Activated naive CD4-positive, alpha-beta T cell treated with anti-CD3 and anti-CD28 coated beads, Interleukin-2, amount 50 U/mL, for 16 hours (primary cell): ENCODE data around the gene TRMT112.

Source experiments
- DNase-seq: peaks from one replicate; pipeline ENCODE4 v3.0.0-alpha.2; 2020

Gene TRMT112

GRCh38 chr11:64317325-64317960 lies at the start of gene TRMT112:
TSS of gene TRMT112 (minus strand) at chr11:64317559. CDS start at chr11:64317526, 33 bp downstream.
- DNase-seq = peak; percentile 94

DNA sequence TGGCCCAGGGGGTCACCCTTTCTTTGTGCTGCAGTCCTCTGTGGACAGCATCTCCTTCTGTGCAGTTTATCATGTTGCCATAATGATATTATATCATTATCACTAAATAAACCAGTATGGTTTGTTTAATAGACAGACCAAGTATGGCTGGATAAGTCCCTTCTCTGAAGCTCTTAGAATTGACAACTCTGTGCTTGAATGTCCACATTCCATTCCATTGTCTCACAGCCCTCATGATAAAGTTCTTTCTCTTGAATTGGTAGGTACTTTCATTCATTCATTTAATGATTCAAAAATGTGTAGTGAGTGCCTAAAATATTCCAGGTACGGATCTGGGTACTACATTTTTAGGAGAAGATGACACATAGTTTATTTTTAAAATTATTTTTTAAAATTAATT lies 49.4 kb upstream of the TRMT112 start:
- DNase-seq = no peak

- DNase-seq = no peak
Measured at GRCh38 chr11:64364911-64365310, 47.6 kb upstream of the TRMT112 start.

DNA sequence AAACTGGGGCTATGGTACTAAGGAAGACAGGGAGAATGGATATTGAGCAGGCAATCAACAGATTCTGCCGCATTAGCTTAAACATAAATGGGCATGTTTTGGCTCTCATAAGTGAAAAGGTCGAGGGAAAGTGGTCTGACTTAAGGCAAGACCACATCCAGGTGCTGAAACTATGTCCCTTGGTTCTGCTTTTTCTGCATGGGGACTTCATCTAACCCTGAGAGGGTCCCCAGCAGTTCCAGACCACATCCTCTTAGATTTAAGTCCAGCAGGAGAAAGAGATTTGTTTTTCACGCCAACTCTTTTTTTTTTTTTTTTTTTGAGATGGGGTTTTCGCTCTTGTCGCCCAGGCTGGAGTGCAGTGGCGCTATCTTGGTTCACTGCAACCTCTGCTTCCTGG lies 47.1 kb upstream of the TRMT112 start:
- DNase-seq = no peak

DNA sequence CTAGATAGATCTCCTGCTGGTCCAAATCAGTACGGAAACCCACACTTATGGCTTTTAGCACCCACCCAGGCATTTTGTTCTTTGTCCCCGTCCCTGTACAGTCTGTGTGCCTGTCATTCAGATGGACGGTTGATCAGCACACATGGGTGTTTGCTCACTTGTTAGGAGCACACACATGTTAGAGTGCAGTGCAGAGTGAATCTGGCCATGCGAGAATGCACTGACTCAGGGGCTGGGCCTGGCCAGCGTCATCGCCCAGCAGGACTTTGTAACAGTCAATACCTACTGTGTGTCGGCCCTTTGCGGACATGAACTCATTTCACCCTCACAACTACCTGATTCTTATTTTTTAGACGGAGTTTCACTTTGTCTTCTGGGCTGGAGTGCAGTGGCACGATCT lies 45.0 kb upstream of the TRMT112 start:
- no peak for DNase-seq

DNA sequence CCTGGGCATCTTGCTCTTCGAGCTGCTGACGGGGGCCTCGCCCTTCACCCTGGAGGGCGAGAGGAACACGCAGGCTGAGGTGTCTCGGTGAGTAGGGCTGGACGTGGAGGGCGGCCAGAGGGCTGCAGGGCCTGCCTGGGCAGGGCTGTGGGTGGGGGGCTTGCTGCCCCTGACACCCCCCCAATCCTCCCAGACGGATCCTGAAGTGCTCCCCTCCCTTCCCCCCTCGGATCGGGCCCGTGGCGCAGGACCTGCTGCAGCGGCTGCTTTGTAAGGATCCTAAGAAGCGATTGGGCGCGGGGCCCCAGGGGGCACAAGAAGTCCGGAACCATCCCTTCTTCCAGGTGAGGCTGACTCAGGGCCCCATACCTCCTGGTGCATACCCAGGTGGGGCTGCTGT lies 44.3 kb upstream of the TRMT112 start:
- DNase-seq = no peak

- DNase-seq = no peak
Measured at GRCh38 chr11:64360448-64360921, 43.1 kb upstream of the TRMT112 start.

DNA sequence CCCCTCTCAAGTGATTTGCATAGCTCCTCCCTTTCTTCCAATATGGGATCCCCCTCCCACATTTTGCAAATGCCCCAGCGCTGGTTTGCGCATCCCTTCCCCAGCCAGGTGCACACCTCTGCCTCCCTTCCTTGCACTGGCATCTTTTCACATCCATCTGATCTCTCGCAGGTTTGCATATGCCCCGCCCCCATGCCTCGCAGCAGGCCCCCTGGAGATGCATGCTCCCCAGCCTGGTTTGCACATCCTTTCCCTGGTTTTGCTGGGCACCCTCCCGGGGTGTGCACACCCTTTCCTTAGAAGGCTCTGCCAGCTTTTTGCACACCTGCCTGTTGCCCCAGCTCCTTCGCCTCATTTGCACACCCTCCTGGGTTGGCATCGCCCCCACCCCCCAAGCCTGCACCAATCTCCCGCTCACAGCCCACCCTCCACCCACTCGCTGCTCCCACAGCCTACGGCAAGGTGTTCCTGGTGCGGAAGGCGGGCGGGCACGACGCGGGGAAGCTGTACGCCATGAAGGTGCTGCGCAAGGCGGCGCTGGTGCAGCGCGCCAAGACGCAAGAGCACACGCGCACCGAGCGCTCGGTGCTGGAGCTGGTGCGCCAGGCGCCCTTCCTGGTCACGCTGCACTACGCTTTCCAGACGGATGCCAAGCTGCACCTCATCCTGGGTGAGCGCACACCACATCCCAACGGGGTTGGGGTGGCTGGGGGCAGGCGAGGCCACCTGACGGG lies 42.5 kb upstream of the TRMT112 start:
- DNase-seq = no peak

- DNase-seq = peak; percentile 63
Measured at GRCh38 chr11:64358907-64359711, 41.8 kb upstream of the TRMT112 start, which contains the start of gene RPS6KA4. TSS of gene RPS6KA4 (plus strand) at chr11:64359162. CDS start at chr11:64359236, 74 bp downstream.

GRCh38 chr11:64358536-64358906 lies 41.2 kb upstream of the TRMT112 start:
- no peak for DNase-seq

DNA sequence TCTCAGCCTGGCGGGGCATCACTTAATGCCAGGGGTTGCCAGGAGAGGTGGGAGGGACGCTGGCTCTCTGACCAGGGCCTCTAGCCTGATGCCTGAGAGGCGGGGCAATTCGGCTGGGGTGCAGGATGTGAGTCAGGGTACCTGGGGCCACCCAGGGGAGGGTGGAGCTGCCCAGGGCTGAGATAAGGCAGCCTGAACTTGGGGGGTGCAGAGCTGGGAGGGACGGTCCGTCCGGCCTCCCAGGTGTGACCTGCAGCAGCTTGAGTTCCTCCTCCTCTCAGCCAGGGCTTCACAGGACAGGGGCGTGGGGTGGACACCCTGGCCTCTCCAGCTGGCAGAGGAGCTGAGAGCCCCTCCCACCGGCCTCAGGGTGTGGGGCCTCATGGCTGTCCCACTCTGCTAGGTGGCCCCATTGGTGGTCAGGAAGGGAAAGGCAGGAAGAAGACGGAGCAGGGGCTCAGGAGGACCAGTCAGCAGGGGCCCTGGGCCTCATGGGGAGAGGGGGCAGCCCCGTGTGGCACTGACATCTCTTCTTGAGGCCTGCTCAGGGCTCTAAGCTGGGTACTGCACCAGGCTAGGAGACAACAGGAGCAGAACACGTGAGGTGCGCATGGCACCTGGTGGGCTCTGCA lies 40.7 kb upstream of the TRMT112 start:
- no peak for DNase-seq

DNA sequence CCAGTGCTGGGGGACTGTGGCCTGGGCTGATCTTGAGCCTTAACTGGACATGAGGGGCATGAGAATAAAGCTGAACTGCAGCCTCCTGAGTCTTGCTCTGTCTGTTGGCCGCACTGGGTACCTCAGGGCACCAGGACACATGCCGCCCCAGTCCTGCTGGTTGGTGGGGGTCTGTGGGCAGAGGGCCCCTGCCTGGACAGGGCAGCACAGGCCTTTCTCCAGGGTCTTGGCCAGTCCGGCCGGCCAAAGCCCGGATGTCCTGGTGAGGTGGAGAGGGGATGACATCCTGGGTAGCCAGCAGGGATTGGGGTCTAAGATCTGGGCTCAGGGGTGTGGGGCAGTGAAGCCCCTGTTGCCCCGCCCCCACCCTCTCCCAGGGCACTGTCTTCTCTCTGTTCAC lies 40.1 kb upstream of the TRMT112 start:
- DNase-seq = no peak

DNA sequence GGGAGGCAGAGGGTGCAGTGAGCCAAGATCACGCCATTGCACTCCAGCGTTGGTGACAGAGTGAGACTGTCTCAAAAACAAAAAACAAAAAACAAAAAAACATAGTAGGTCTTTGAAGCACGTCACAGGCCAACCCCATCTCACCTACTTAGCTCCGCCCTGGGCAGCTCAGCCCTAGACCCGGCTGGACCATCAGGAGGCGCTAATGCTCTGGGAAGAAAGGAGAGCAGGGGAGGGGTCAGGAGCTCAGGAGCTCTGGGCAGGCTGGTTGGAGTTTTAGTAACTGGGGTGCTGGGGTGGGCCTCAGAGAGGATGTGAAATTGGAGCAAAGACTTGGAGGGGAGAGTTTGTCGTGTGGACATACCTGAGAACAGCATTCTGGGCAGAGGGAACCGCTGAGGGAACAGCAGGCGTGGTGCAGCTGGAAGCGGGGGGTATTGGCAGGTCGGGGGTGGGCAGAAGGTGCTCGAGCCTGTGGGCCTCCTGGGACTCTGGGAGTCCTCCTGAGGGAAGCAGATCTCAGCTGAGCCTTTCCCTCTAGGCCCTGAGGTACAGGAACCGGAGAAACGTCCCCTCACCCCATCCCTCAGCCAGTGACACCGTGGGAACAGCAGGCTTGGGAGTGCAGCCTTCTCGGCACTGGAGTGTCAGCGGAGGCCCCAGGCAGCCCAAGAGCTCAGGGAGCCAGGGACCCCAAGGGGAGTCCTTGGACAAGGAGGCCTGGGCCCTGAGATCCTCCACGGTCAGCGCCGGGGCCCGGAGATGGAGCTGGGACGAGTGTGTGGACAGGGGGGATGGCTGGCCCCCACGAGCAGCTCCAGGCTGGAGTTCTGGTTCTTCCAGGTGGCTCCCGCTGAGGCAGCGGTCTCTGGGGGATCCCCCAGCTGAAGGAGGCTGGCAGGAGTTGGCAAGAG lies 39.4 kb upstream of the TRMT112 start:
- no peak for DNase-seq

DNA sequence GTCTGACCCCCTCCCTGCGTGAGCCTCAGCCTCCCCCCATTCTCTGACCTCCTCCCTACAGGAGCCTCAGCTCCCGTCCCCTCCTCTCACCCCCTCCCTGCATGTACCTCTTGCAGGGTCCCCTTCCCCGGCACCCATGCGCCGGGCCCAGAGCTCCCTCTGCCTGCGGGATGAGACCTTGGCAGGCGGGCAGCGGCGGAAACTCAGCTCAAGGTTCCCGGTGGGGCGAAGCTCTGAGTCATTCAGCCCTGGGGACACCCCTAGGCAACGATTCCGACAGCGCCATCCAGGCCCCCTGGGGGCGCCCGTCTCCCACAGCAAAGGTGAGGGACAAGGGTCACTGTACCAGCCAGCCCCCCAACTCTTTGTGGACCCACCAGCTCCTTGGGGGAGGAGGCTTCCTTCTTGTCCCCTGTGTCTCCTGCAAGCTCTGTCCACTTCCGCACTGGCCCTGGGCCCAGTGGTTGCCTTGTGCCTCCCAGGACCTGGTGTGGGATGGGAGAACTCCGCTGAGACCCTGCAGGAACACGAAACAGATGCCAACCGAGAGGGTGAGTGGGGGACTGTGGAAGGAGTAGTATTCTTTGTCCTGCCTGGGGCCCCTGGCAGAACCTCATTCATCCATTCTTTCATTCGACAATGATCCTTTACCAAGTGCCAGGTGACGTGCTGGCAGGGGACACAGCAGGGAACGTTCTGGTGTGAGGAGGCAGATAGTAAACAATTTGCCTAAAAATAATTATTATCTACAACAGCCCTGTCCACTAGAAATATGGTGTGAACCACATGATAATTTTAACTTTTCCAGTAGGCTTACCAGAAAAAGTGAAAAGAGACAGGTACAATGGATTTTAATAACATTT lies 38.0 kb upstream of the TRMT112 start:
- no peak for DNase-seq

- no peak for DNase-seq
Measured at GRCh38 chr11:64353715-64354506, 36.6 kb upstream of the TRMT112 start.

GRCh38 chr11:64352995-64353714 lies 35.8 kb upstream of the TRMT112 start:
- no peak for DNase-seq

DNA sequence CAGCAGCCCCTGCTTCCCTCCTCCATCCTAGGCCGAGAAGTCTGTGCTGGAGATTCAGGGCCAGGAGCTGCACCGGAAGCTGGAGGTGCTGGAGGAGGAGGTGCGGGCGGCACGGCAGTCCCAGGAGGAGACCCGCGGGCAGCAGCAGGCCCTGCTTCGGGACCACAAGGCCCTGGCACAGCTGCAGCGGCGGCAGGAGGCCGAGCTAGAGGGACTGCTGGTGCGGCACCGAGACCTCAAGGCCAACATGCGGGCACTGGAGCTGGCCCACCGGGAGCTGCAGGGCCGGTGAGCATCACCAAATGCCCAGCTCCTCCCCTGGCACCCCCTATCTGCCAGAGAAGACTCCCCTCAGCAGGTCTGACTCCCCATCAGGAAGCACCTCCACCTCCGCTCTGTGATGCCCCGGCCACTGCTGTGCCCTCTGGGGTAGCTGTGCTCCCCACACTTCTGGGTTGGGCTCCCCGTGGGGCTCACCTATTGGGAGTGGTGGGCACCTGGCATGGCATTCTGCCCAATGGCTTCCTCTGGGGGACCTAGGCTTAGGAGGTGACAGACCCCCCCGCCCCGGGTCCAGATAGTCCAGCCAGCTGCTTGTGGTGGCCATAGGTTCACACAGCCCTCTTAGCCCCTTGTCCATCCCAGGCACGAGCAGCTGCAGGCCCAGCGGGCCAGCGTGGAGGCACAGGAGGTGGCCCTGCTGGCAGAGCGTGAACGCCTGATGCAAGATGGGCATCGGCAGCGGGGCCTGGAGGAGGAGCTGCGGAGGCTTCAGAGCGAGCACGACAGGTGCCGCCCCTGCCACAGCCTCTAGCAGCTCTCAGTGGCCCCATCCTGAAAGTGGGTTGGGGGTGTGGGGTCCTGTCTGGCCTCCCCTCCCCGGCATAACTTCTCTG lies 35.0 kb upstream of the TRMT112 start:
- DNase-seq = no peak

DNA sequence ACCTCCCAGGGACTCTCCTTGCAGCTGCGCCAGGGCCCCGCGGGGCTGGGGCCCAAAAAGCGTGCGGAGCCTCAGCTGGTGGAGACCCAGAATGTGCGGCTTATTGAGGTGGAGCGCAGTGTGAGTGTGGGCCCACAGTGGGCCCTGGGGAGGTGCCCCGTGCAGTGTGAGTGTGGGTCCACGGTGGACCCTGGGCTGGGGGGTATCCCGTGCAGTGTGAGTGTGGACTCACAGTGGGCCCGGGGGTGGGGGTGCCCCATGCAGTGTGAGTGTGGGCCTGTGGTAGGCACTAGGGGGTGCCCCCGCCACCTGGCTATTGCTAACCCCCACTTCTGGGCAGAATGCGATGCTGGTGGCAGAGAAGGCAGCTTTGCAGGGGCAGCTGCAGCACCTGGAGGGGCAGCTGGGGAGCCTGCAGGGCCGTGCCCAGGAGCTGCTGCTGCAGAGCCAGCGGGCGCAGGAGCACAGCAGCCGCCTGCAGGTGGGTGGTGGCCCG lies 33.8 kb upstream of the TRMT112 start:
- no peak for DNase-seq
